Progenitor cell of endocrine pancreas (in vitro differentiated cells): ENCODE measurements around the gene MAPK10. TPM values are rescaled to one million over a fixed set of nuclear protein-coding genes. Genes with fewer than 3 reads are reported as not detected.

Source experiments
- DNase-seq: peaks from one replicate; pipeline ENCODE4 v3.0.0; 2021; ENCODE audit warnings: low spot score; ENCODE audit not compliant: unreplicated experiment
- H3K27ac Mint-ChIP-seq: 2 replicates; pipeline ENCODE4 v1.8.0; 2021; ENCODE audit warnings: mild to moderate bottlenecking, moderate library complexity, mixed read lengths
- H3K27me3 Mint-ChIP-seq: 2 replicates; pipeline ENCODE4 v1.8.0; 2021; ENCODE audit warnings: mixed read lengths
- H3K36me3 Mint-ChIP-seq: 2 replicates; pipeline ENCODE4 v1.8.0; 2022; ENCODE audit warnings: mixed read lengths; ENCODE audit not compliant: insufficient read depth
- H3K4me1 Mint-ChIP-seq: 2 replicates; pipeline ENCODE4 v1.8.0; 2021; ENCODE audit warnings: low read depth, mixed read lengths
- H3K4me3 Mint-ChIP-seq: 2 replicates; pipeline ENCODE4 v1.8.0; 2021; ENCODE audit warnings: low read depth, mild to moderate bottlenecking, moderate library complexity, mixed read lengths
- H3K9me3 Mint-ChIP-seq: 2 replicates; pipeline ENCODE4 v1.8.0; 2021; ENCODE audit warnings: low read depth, mixed read lengths
- CTCF ChIP-seq: fragments of 200-600 bp; sonication (generic); IDR thresholded peaks from one replicate; pipeline ENCODE4 v1.5.0; 2021; ENCODE audit warnings: antibody characterized with exemption, mild to moderate bottlenecking; ENCODE audit not compliant: unreplicated experiment
- total RNA-seq: library from RNA; stranded (reverse); gene quantifications from 2 replicates; pipeline ENCODE4 v1.2.1, GENCODE V29; 2021

The MAPK10 gene
- total RNA-seq, 1 donor from 2014 or later, result 21.4 TPM

GRCh38 chr4:85994576-85994975 lies 365.3 kb downstream of the MAPK10 start:
- no peaks in the 10 kb centered on the region for H3K9me3 Mint-ChIP-seq
- H3K27ac Mint-ChIP-seq, result no peak overlapping the region
- H3K4me3 Mint-ChIP-seq, result no peak overlapping the region
- H3K27me3 Mint-ChIP-seq, result no peaks in the 10 kb centered on the region
- H3K4me1 Mint-ChIP-seq, result no peaks in the 10 kb centered on the region
- H3K36me3 Mint-ChIP-seq, result peaks cover 11% of the 10 kb centered on the region
- DNase-seq, result no peak
- TF ChIP-seq CTCF, result no peak

DNA sequence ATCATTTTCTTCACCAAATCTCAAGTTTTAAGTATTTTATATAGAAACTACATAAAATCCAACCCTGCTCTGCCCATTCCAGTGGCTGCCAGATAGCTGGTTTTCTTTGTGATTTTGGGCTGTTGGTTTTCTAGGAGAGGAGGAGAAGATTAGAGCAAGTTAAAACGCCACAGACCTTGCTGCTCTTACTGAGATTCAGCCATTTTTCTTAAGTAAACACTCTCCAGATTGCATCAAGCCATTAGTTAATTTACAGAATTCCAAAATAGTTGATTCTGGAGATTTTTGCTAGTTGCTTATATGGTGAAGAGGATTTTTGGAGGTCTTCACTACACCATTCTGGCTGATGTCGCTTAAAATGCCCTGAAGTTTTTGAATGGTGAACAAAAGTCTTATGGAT lies 366.2 kb downstream of the MAPK10 start:
- TF ChIP-seq CTCF, result no peak
- Mint-ChIP-seq H3K27ac (no peak overlapping the region), H3K4me3 (no peak overlapping the region), H3K4me1 (no peaks in the 10 kb centered on the region), H3K9me3 (no peaks in the 10 kb centered on the region), H3K36me3 (peaks cover 11% of the 10 kb centered on the region), H3K27me3 (no peaks in the 10 kb centered on the region)
- no peak for DNase-seq

DNA sequence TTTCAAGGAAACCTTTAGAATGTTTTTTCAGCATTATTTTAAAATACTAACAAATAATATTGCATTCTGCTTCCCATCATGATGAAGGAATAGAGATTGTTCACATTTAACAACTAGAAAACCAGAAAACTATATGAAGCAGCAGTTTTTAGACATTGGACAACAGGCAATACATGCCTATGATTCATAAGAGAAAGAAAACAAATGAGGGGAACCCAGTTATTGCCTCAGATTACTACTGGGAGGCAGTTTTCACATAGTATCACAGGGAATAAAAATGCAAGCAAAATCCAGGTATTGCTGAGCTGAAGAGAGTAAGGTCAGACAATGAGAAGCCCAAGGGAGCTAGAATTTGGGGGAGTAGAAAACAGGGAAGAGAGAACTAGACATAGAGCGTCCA lies 373.6 kb downstream of the MAPK10 start:
- TF ChIP-seq CTCF, result no peak
- Mint-ChIP-seq H3K36me3 (peaks cover 7% of the 10 kb centered on the region), H3K27ac (no peak overlapping the region), H3K4me3 (no peak overlapping the region), H3K27me3 (no peaks in the 10 kb centered on the region), H3K4me1 (no peaks in the 10 kb centered on the region), H3K9me3 (no peaks in the 10 kb centered on the region)
- no peak for DNase-seq

GRCh38 chr4:85979276-85979675 lies 380.6 kb downstream of the MAPK10 start:
- no peak overlapping the region for H3K4me3 Mint-ChIP-seq
- DNase-seq, result no peak
- no peaks in the 10 kb centered on the region for H3K4me1 Mint-ChIP-seq
- peaks cover 14% of the 10 kb centered on the region for H3K36me3 Mint-ChIP-seq
- no peak overlapping the region for H3K27ac Mint-ChIP-seq
- TF ChIP-seq CTCF, result no peak
- H3K27me3 Mint-ChIP-seq, result no peaks in the 10 kb centered on the region
- H3K9me3 Mint-ChIP-seq, result no peaks in the 10 kb centered on the region

GRCh38 chr4:85970535-85970934 lies 389.3 kb downstream of the MAPK10 start:
- no peaks in the 10 kb centered on the region for H3K27me3 Mint-ChIP-seq
- TF ChIP-seq CTCF, result no peak
- DNase-seq, result no peak
- peaks cover 3% of the 10 kb centered on the region for H3K36me3 Mint-ChIP-seq
- no peak overlapping the region for H3K4me3 Mint-ChIP-seq
- peaks cover 4% of the 10 kb centered on the region for H3K4me1 Mint-ChIP-seq
- no peaks in the 10 kb centered on the region for H3K9me3 Mint-ChIP-seq
- H3K27ac Mint-ChIP-seq, result no peak overlapping the region
